Tibial nerve (tissue), 3 donors: ENCODE results near the gene ZNF574.

ENCODE experiments used
- POLR2A ChIP-seq, 2 donors: fragments of 450-650 bp; IDR thresholded peaks; one replicate each; pipeline ENCODE4 v1.6.1; 2017; ENCODE audit warnings: antibody characterized with exemption in 2 of 2, mild to moderate bottlenecking in 2 of 2, moderate library complexity in 2 of 2
- TF ChIP-seq, protein P1 (sequence below), 5 experiments: fragments of 200-600 bp in 3 of 5; fragments of 450-650 bp in 2 of 5; sonication (generic) in 3 of 5; IDR thresholded peaks; one replicate each; pipeline ENCODE4 v1.5.1; 2016 to 2019; ENCODE audit warnings: antibody characterized with exemption in 5 of 5, mild to moderate bottlenecking in 3 of 5, moderate library complexity in 2 of 5

DNA sequence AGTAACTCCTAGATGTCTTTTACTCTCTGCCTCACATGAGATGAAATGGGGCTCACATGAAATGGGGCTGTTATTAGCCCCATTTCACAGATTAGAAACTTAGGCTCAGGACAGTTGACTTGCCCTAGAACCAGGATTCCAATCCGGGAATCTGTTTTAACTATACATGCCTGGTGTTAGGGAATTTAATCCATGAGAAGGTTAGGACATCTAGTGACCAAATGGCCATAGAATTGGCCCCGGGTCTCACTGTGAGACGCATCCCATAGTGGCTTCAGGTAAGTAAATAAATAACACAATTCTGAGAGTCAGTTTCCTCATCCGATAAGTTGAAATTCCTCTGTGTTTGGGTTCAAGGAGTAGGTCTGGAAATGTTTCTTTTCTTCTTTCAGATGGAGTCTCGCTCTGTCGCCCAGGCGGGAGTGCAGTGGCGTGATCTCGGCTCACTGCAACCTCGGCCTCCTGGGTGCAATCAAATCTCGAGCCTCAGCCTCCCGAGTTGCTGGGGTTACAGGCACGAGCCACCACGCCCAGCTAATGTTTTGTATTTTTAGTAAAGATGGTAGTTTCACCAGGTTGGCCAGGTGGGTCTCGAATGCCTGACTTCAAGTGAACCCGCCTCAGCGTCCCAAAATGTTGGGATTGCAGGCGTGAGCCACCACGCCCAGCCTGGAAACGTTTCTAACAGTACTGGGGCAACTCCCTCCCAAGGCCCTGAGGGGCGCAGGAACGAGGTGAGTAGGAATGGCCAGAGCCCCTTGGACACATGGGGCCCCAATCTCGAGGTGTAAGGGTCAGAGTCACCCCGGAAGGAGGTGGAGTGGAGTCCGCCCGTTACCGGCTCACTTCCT lies 1.2 kb upstream of the ZNF574 start:
- TF ChIP-seq, protein P1, sequence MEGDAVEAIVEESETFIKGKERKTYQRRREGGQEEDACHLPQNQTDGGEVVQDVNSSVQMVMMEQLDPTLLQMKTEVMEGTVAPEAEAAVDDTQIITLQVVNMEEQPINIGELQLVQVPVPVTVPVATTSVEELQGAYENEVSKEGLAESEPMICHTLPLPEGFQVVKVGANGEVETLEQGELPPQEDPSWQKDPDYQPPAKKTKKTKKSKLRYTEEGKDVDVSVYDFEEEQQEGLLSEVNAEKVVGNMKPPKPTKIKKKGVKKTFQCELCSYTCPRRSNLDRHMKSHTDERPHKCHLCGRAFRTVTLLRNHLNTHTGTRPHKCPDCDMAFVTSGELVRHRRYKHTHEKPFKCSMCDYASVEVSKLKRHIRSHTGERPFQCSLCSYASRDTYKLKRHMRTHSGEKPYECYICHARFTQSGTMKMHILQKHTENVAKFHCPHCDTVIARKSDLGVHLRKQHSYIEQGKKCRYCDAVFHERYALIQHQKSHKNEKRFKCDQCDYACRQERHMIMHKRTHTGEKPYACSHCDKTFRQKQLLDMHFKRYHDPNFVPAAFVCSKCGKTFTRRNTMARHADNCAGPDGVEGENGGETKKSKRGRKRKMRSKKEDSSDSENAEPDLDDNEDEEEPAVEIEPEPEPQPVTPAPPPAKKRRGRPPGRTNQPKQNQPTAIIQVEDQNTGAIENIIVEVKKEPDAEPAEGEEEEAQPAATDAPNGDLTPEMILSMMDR (IDR thresholded peaks at IDR 0.05), result peak in 1 of 5 experiments; percentile 10
- TF ChIP-seq POLR2A (IDR thresholded peaks at IDR 0.05), result no peak
